Uterus (tissue), 2 donors: ENCODE results near the gene TPM2.

Experiments used
- CTCF ChIP-seq, 4 experiments: fragments of 200-600 bp in 2 of 4; fragments of 450-650 bp in 2 of 4; sonication (generic) in 2 of 4; IDR thresholded peaks; one replicate each; pipeline ENCODE4 v1.5.1; 2016 to 2019; ENCODE audit warnings: antibody characterized with exemption in 4 of 4, mild to moderate bottlenecking in 2 of 4, moderate library complexity in 1 of 4
- POLR2A ChIP-seq, 2 donors: fragments of 450-650 bp; IDR thresholded peaks; one replicate each; pipeline ENCODE4 v1.6.1; 2016; ENCODE audit warnings: antibody characterized with exemption in 2 of 2, mild to moderate bottlenecking in 1 of 2, moderate library complexity in 1 of 2

DNA sequence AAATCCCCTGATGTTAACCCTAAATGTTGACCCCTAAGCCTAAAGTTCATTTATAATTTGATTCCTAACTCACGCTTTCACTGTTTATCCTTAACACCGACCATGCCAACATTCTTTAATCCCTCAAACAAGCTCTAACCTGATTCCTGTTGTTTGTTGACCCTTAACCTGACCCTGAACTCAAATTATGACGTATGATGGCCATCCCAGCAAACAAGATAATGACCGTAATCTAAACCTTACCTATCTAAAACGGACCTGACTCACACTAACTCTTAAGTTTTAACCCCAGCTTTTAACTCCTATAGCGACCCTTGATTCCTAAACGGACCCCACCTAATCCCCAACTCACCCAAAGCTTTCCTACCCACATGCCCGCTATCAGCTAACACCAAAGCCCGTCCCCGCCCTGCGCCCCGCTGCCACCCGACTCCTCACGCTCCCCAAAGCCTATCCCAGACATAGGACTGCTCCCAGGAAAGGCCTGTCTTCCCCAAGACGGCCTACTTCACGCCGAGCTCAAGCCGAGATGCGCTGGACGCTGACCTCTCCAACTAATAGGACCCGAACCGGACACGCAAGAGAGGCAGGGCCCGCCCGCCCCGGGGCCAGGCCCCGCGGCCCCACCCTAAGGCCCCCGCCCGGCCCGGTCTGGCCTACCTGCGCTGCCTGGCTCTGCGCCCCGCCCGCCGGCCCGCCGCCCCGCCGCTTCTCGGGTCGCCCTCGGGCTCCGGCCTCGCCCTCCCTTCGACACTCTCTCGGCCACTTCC is 41.9 kb upstream of the TPM2 start:
- no peak for TF ChIP-seq CTCF (IDR thresholded peaks at IDR 0.05)
- no peak for TF ChIP-seq POLR2A (IDR thresholded peaks at IDR 0.05)
